ENCODE measurements around the gene GNAT2.

The GNAT2 gene

DNA sequence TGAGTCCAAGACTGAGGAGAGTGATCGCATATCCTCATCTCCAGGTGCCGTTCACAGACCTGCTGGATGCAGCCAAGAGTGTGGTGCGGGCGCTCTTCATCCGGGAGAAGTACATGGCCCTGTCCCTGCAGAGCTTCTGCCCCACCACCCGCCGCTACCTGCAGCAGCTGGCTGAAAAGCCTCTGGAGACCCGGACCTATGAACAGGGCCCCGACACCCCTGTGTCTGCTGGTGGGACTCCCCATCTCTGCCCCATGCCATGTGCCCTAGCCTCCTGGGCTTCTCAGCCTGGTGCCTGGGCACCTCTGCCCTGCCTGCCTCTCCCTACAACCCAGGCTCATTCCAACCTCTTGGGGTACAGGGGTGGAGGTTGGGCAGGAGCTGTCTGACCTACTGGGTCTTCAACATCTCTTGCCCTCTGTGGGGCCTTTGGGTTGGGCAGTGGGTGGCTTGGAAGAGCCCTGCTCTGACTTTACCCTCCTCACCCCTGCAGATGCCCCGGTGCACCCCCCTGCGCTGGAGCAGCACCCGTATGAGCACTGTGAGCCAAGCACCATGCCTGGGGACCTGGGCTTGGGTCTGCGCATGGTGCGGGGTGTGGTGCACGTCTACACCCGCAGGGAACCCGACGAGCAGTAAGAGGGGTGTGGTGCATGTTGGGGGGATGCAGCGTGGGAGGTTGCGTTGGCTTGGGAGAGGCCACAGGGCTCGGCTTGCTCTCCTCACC, 7.4 kb upstream of the GNAT2 start:
- DNase-seq = no peak

DNA sequence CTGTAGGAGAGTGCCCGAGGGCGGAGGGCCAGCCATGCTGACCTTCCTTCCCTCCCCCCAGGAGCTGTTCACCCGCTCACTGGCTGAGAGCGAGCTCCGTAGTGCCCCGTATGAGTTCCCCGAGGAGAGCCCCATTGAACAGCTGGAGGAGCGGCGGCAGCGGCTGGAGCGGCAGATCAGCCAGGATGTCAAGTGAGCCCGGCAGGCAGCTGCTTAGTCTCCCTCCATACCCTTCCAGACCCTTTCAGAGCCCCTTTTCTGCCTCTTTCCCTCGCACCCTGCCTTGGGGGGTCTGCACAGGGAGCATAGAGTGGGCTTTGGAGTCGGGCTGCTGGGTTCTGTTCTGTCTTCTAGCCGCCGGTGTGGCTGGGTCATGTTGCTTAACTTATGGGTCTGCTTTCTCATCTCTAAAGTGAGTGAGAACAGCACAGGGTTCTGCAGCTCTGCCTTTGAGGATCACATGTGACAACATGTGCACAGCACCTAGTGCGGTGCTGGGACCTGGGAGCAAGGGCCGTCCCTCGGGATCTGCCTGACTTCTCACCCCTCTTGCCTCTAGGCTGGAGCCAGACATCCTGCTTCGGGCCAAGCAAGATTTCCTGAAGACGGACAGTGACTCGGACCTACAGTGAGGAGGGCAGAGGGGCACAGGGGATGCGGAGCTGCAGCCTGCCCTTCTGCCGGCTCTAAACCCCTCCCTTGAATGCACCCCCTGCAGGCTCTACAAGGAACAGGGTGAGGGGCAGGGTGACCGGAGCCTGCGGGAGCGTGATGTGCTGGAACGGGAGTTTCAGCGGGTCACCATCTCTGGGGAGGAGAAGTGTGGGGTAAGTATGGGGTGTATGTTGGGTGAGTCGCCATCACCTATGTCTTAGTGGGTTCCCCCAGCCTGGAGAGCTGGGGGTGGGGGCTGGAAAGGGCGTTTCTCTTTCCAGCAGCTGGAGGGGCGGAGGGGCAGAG, 6.5 kb upstream of the GNAT2 start:
- DNase-seq = no peak

DNA sequence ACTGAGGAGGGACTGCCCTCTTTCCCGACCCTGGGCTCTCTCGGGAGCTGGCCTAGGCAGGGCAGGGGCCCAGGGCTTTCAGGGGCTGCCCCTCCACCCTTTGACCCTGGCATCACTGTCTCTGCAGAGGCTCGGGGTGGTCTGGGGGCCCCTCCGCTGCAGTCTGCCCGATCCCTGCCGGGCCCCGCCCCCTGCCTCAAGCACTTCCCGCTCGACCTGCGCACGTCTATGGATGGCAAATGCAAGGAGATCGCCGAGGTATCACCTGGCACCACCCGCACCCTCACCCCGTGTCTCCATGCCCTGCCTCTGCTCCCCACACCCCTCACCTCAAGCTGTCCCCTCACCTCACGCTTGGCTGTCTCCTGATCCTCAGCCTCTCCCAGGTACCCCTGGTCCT, 5.8 kb upstream of the GNAT2 start:
- DNase-seq = no peak

GRCh38 chr1:109624201-109625010, 5.0 kb upstream of the GNAT2 start:
- no peak for DNase-seq

DNA sequence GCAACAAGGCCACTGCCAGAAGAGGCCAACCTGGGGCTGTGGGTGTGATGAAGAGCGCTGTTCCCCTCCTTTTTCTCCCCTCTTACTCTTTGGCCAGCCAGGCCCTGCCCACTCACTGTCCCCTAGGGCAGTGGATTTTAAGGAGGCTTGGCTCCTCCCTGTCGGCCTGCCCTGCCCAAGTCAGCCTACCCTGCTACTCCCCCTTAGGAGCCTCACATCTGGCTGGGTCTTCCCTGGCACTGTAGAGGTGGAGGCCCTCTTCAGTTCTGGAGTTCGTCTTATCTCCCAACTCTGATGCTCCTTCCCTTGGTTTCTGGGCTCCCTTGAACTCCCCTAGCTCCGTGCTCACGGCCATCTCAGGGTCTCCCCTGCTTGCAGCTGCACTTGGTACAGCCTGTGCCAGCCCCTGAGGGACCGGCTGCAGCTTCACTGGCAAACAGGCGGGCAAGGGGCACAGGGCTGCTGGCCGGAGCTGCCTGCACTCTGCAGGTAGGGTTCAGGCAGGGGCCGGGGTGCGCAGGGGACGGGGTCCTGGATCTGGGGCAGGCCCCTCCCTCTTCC, 4.3 kb upstream of the GNAT2 start:
- no peak for DNase-seq

DNA sequence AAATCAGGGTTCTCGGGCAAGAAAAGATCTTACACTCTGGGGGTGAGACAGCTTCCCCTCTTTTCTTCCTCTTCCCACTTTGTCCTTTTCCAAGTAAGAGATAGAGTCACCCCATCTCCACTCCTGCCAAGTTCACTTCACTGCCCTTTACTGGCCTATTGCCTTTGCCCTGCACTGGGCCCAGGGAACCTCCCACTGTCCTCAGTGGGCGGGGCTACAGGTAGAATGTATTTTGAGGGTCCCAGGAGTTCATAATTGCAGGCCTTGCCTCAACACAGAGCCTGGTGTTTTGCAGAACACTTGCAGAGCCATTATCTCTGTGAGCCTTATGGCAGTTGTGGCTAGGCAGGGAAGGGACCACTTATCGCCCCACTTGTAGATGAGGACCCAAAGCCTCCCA, 3.5 kb upstream of the GNAT2 start:
- no peak for DNase-seq

GRCh38 chr1:109622137-109622892, 2.9 kb upstream of the GNAT2 start:
- no peak for DNase-seq

GRCh38 chr1:109621379-109622136, 2.1 kb upstream of the GNAT2 start:
- DNase-seq = no peak

DNA sequence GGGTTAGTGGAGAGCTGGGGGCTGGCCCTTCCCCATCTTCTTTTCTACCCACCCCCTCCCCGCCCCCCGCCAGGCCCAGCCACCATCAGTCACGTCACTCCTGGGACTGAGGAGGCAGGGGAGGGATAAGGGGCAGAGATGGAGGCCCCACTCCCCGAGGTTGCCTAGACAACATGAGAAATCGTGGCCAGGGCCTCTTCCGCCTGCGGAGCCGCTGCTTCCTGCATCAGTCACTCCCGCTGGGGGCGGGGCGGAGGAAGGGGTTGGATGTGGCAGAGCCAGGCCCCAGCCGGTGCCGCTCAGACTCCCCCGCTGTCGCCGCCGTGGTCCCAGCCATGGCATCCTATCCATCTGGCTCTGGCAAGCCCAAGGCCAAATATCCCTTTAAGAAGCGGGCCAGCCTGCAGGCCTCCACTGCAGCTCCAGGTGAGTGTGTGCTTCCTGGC, 1.4 kb upstream of the GNAT2 start:
- peak; percentile 95 for DNase-seq

GRCh38 chr1:109620401-109620791, 980 bp upstream of the GNAT2 start:
- DNase-seq = no peak

- no peak for DNase-seq
Observed at GRCh38 chr1:109618661-109619575, 498 bp downstream of the GNAT2 start.

DNA sequence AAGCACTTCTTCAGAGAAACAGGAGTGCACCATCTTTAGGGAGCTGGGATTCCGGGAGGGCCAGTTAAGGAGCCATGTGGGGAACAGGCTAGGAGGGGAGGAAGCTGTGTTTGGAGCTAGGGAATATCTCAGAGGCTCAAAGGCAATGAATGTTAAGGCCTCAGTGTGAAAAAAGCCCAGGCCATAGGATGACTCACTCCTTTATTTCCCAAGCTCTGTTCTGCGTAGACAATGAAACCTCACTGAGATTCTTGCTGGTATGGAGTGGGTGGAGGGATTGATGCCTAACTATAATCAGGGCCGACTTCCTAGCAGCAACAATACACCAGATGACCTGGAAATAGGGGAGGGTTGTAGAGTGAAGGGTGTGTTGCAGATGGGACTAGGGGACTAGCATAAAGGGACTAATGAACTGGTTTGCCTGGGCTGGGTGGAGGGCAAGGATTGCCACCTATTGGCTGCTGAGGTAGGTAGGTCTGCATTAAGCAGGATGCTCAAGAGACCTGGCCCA, 2.1 kb downstream of the GNAT2 start:
- no peak for DNase-seq

DNA sequence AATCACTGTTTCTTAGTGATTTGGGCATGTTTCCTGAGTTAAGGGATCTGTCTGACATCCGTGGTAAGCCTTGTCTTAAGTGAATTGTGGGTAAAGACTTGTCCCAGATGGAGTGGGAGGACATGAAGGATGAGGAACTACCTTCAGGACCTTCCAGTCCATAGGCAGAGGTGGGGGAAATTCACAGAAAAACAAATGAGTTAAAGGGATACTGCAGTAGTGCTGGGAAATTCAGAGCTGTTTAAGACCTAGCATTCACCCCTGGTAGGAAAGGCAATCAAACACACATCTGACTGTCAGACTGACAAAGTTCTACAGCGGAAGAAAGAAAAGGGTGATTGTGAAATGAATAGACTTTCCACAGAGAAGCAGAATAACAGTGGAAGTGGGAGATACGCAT, 3.0 kb downstream of the GNAT2 start:
- no peak for DNase-seq

GRCh38 chr1:109615879-109616278, 3.5 kb downstream of the GNAT2 start:
- no peak for DNase-seq

GRCh38 chr1:109613361-109614147, 5.9 kb downstream of the GNAT2 start:
- DNase-seq = no peak

DNA sequence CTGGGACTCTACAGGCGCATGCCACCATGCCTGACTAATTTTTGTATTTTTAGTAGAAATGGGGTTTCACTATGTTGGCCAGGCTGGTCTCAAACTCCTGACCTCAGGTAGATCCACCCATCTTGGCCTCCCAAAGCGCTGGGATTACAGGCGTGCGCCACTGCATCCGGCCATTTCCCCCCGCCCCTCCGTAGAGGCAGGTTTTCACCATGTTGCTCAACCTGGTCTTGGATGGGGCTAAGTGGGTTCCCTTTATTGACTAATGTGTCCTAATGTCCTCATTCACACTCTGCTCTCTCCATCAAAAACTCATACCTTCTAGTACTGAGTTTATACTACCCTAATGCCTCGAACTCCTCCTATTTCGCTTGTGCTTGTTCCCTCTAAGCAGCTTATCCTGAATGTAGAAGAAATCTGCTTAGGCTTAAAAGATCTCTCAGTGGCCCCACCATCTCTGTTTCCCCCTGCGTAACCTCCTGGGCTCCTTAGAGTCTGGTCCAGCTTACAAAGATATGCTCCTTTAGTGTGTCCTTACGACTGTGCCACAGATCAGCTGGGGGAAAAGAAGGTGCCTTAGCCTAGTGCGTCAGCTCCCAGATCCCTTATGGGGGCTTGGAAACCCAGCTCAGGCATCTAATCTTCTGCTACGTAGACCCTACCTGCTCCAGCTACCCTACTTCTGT, 8.0 kb downstream of the GNAT2 start:
- DNase-seq = no peak

- DNase-seq = no peak
Observed at GRCh38 chr1:109610609-109611307, 8.7 kb downstream of the GNAT2 start.

GRCh38 chr1:109609881-109610280, 9.5 kb downstream of the GNAT2 start:
- DNase-seq = no peak
